HG03159 (cell line): ENCODE results near the gene NOS3.

Source experiments
- ATAC-seq: cut with Tn5 transposase; IDR thresholded peaks from one replicate; pipeline ENCODE4 v1.9.1; 2021; ENCODE audit warnings: mild to moderate bottlenecking, moderate library complexity; ENCODE audit not compliant: unreplicated experiment

The NOS3 gene

GRCh38 chr7:150990416-150991186 lies at the start of gene NOS3:
Gene NOS3 (plus strand): TSS chr7:150991017. CDS start chr7:150993804, 2,787 bp downstream.
- ATAC-seq, result no peak

GRCh38 chr7:150941351-150942000 lies 49.3 kb upstream of the NOS3 start:
- ATAC-seq, result no peak

DNA sequence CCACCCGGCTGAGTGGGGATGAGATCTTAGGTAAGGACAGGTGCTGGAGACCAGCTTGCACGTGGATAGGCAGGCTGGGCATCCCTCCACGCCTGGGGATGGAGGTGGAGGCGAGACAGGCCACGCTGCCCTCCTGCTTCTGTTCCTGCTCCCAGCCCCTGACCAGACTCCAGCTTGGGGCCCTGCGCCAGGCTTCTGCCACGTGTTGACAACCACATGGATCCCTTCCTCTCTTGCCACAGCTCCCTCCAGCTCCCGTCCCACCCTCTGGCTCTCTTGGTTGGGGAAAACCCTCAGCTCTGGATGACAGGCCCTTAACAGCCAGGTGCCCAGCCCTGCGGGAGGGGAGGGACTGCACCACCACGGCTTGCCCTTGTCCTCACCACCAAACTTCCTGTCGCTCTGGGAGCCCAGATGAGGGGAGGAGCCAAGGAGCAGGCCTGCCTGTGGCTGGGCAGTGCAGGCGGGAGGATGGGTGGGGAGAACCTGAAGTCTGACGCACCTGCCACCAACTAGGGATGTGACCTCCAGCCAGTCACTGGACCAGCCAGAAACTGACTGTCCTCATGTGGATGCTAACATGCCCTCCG lies 48.7 kb upstream of the NOS3 start:
- no peak for ATAC-seq

GRCh38 chr7:150942591-150943452 lies 48.0 kb upstream of the NOS3 start:
- no peak for ATAC-seq

GRCh38 chr7:150943453-150943814 lies 47.4 kb upstream of the NOS3 start:
- no peak for ATAC-seq

DNA sequence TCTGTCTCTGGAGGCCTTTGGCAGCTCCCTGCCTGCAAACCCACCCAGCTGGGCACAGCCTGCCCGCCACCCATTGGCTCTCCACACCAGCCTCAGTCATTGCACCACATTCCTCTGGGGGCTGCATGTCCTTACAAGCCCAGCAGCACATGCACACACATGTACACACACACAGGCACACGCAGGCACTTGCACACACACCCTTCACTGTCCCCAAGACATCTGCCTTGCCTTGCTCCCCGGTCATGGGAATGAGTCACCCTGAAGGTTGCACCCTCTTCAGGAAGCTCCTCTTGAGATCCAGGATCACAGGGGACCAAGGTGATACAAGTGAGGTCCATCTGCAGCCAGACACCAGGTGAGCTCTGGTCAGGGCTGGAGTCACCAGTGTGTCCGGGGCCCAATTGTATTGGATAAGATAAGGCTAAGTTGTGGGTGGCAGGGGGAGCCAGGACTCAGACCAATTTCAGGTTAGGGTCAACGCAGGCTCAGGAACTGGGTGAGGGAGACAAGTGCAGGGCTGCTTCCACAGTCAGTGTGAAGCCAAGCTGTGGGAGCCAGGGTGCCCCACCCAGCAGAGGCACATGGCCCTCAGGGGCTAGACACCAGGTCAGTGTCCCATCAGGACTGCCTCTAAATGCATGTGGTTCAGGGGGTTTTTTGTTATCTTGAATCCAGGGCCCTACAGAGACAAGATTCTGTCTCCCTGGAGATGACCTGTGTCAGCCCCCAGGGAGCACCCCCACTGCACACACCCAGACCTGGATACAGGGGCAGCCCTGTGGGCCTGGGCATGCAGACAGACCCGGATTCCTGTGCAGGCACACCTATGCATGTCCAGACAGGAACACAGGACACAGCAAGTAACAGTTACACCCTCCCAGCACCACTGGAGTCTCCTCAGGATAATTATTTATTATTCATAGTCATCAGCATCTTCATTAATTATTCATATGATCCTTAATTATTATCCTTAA lies 46.5 kb upstream of the NOS3 start:
- ATAC-seq, result no peak

DNA sequence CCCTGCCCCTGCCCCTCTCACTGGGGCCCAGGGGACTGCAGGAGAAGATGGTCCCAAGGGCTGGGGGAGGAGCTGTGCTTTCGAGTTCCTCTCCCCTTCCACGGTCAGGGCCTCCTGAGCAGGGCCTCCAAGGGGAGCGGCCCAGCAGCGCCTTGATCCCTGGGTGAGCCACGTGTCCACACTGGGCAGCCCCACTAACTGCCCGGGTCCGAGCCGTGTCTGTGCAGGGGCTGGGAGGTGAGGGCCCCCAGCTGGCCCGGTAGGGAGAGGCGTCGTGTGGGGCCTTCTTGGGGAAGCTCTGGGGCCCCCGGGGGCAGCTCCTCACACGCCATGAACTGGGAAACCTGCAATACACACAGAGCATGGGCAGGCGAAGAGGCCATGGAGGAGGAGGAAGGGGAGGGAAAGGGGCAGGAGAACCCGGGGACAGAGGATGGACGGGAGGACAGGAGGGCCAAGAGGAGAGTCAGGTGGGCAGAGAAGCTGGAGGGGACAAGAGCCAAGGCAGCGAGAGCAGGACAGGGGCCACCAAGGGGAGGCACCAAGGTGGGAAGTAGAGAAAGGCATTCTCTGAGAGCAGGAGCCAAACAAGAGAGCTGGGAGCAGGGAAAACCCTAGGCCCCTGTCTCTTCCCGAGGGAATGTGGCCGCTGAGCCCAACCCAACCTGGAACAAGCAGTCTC lies 45.5 kb upstream of the NOS3 start:
- no peak for ATAC-seq

DNA sequence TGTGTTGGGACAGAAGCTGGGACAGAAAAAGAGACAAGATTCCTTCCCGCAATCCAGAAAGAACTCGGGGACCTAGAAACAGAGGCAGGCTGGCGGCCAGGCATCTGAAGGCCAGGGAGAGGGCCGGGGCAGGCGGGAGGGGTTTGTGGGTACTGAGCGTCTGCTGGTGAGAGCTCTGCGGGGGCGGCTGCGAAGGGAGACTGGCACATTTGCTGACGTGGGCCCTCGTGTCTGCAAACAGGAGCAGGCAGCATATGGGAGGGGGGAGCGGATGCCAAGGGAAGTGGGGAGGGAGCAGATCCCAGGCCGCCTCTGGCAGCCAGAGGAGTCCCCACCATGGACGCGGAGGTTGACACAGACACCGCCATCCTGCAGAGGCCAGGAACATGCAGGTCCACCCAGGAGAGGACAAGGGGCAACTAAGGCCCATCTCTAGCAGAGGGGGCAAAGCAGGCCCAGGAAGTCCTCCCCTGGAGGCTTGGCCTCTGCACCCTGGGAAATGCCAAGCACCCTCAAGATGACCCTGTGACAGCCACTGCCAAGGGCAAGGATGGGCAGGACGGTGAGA lies 44.9 kb upstream of the NOS3 start:
- ATAC-seq, result no peak

GRCh38 chr7:150946421-150947240 lies 44.2 kb upstream of the NOS3 start:
- ATAC-seq, result no peak

DNA sequence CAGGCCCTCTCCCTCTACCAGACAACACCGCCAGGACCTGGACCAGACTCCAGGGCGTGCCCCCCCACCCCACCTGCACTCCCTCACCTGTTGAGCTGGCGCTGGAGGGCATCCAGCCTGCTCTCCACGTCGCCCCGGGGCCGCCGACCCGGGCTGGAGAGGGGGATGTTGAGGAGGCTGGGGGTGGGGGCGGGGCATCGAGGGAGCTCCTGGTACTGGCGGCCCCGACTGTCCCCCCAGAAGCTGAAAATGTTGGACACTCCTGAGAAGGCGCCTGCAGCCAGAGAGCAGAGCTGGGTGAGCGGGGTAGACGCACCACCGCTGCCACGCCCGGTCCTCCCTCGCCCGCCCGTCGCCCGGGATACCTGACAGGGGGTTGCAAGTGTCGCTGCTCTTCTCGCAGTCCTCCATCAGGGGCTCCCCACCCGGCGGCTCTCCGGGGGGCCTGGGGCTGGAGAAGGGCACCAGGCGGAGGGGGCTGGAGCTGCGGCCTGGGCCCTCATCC lies 43.5 kb upstream of the NOS3 start:
- no peak for ATAC-seq

- ATAC-seq, result no peak
These were observed 42.8 kb upstream of the NOS3 start for GRCh38 chr7:150947761-150948651.

GRCh38 chr7:150948791-150949251 lies 42.0 kb upstream of the NOS3 start:
- ATAC-seq, result no peak

GRCh38 chr7:150949564-150949963 lies 41.3 kb upstream of the NOS3 start:
- ATAC-seq, result no peak

DNA sequence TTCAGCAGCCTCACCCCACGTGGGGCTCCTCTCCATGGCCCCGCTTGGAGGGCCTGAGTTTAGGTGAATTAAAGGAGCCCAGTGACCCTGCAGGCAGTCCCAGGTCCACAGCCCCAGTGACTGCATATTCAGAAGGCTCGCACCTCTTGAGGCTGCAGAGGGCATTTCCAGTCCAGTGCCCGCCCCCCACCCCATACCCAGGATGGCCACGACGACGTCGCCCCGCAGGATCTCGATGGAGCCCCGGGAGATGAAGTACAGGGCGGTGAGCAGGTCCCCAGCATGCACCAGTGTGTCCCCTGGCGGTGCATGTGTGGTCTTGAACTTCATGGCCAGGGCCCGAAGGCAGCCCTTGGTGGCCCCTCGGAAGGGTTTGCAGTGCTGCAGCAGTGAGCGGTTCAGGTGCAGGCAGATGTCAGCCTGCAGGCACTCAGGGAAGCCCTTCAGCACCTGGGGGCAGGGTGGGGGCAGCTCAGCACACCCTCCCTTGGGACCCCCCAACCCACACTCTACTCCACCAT lies 40.8 kb upstream of the NOS3 start:
- no peak for ATAC-seq

DNA sequence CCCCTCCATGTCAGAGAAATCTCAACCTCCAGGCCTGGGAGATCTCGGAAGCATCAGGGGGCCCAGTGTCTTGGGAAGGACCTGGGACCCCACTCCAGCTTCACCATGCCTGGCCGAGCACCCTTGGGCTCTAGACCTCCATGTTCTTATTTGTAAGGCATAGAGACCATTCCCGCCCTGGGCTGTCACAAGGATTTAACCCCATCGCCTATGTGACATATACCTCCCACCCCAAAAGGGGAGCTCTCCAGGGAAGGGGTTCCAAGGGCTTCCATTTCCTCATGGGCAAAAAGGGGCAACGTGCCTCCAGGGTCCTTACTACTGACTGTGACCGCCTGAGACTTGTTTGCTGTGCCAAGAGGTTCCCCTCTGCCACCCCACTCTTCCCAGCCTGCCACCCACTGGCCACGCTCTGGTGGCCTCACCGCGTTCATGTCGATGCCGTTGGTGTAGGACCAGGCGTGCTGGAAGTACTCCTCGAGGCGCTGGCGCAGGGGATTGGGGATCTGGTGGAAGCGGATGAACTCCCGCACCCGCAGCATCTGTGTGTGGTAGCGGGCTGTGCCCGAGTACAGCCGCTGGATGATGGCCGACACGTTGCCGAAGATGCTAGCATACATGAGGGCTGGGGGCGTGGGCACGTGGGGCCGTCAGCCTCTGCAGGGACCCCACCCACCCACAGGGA lies 40.2 kb upstream of the NOS3 start:
- ATAC-seq, result no peak

GRCh38 chr7:150951181-150951520 lies 39.7 kb upstream of the NOS3 start:
- no peak for ATAC-seq
